ENCODE results near the gene CEP43.

DNA sequence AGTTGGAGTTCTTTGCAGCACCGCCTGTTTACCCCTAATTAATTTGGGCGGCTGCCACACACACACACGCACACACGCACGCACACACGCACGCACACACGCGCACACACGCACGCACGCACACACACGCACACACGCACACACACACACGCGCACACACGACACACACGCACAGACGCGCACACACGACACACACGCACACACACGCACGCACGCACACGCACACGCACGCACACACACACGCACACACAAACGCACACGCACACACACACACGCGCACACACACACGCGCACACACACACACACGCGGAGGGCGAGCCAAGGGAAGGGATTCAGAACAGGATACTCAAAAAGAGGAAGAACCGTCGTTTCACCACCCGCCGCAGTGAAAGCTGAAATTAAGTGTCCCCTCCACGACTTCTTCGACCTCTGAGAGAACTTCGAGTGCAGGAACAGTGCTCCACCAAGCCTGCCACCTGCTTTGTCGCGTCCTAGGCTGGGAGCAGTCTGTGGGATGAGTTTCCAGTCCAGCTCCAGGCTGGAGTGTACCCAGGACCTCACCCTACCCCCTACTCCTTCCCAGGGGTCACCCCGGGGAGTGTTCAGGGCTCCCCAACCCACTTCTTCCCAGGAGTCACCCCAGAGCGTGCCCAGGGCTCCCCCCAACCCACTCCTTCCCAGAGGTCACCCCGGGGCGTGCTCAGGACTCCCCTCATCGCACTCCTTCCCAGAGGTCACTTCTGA lies 43.9 kb upstream of the CEP43 start:
- TF ChIP-seq, protein P1, sequence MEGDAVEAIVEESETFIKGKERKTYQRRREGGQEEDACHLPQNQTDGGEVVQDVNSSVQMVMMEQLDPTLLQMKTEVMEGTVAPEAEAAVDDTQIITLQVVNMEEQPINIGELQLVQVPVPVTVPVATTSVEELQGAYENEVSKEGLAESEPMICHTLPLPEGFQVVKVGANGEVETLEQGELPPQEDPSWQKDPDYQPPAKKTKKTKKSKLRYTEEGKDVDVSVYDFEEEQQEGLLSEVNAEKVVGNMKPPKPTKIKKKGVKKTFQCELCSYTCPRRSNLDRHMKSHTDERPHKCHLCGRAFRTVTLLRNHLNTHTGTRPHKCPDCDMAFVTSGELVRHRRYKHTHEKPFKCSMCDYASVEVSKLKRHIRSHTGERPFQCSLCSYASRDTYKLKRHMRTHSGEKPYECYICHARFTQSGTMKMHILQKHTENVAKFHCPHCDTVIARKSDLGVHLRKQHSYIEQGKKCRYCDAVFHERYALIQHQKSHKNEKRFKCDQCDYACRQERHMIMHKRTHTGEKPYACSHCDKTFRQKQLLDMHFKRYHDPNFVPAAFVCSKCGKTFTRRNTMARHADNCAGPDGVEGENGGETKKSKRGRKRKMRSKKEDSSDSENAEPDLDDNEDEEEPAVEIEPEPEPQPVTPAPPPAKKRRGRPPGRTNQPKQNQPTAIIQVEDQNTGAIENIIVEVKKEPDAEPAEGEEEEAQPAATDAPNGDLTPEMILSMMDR (IDR thresholded peaks at IDR 0.05 in 8 of 11, conservative IDR thresholded peaks at IDR 0.05 in 3 of 11) = no peak
- peak in 2 of 3 donors; percentile 54 to 67 for TF ChIP-seq POLR2AphosphoS5 (IDR thresholded peaks at IDR 0.05)
- no peak for TF ChIP-seq POLR2A (IDR thresholded peaks at IDR 0.05)

Data from spleen (tissue), 7 donors.